GM12878 (cell line): ENCODE data around the gene NODAL.

Source experiments
- CREB1 ChIP-seq: IDR thresholded peaks from 2 replicates; pipeline ENCODE4 v1.6.1; 2012; ENCODE audit warnings: low read depth, mild to moderate bottlenecking, inconsistent platforms
- KDM1A ChIP-seq: fragments of 200-600 bp; sonication (generic); IDR thresholded peaks from 2 replicates; pipeline ENCODE4 v1.6.1; 2016; ENCODE audit warnings: borderline replicate concordance
- NFIC ChIP-seq: IDR thresholded peaks from 2 replicates; pipeline ENCODE4 v1.6.1; 2012; ENCODE audit warnings: low read depth, mild to moderate bottlenecking, inconsistent platforms, low read length, moderate library complexity
- POLR2AphosphoS5 ChIP-seq: IDR thresholded peaks from 2 replicates; pipeline ENCODE4 v1.6.1; 2011; ENCODE audit warnings: mild to moderate bottlenecking, low read length, inconsistent platforms
- RAD51 ChIP-seq: fragments of 450-650 bp; IDR thresholded peaks from 2 replicates; pipeline ENCODE4 v1.6.1; 2016; ENCODE audit warnings: moderate library complexity, mild to moderate bottlenecking, inconsistent platforms
- RBBP5 ChIP-seq: fragments of 200-600 bp; sonication (generic); conservative IDR thresholded peaks from 2 replicates; pipeline ENCODE4 v1.6.1; 2016
- TCF12 ChIP-seq: IDR thresholded peaks from 2 replicates; pipeline ENCODE4 v1.6.1; 2011; ENCODE audit warnings: low read depth, mild to moderate bottlenecking, low read length
- TF ChIP-seq, protein P1 (sequence below), 3 experiments: IDR thresholded peaks in 2 of 3; conservative IDR thresholded peaks in 1 of 3; 2 replicates each; pipeline ENCODE4 v1.5.1; 2011; ENCODE audit warnings: low read depth in 3 of 3, low read length in 3 of 3, mild to moderate bottlenecking in 3 of 3, control low read depth in 2 of 3, moderate library complexity in 2 of 3, inconsistent platforms in 1 of 3, mixed read lengths in 1 of 3; ENCODE audit not compliant: control insufficient read depth in 2 of 3, insufficient read depth in 1 of 3; ENCODE audit errors: extremely low read depth in 1 of 3
- TF ChIP-seq, protein P2 (sequence below): fragments of 450-650 bp; IDR thresholded peaks from 2 replicates; pipeline ENCODE4 v1.6.1; 2016; ENCODE audit warnings: mild to moderate bottlenecking, moderate library complexity, borderline replicate concordance
- TF ChIP-seq, protein P3 (sequence below): IDR thresholded peaks from 2 replicates; pipeline ENCODE4 v1.6.1; 2012; ENCODE audit warnings: low read depth, low read length, improper control_type of control experiment

DNA sequence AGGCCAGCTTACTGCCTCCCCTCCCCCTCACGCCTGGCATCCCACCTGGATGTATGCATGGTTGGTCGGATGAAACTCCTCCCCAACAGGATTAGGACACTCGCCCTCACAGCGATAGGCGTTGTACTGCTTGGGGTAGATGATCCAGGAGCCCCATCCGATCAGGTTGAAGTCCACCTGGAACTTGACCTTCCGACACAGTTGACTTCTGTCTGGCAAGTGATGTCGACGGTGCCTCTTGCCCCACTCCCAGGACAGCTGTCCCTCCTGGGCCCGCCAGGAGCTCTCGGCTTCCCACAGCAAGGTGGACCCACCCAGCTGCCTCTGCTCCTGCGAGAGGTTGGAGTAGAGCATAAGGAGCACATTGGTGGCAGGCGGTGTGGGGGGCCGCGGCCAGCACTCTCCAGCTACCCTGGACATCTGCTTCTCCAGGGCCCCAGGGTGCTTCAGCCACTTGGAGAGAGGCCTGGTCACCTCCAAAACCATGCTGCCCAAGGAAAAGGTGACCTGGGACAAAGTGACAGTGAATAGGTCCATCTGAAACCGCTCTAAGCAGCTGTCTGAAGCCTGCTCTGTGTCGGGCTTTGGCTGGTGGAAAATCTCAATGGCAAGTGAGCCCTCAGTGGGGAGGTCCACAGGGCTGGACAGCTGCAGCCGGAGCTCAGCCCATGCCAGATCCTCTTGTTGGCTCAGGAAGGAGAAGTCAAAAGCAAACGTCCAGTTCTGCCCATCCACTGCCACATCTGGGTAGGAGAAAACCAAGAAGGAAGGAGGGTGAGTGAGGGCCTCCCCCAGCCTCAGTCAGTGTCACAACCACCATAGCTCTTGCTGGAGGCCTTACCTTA, 6.0 kb downstream of the NODAL start:
- TF ChIP-seq, protein P1, sequence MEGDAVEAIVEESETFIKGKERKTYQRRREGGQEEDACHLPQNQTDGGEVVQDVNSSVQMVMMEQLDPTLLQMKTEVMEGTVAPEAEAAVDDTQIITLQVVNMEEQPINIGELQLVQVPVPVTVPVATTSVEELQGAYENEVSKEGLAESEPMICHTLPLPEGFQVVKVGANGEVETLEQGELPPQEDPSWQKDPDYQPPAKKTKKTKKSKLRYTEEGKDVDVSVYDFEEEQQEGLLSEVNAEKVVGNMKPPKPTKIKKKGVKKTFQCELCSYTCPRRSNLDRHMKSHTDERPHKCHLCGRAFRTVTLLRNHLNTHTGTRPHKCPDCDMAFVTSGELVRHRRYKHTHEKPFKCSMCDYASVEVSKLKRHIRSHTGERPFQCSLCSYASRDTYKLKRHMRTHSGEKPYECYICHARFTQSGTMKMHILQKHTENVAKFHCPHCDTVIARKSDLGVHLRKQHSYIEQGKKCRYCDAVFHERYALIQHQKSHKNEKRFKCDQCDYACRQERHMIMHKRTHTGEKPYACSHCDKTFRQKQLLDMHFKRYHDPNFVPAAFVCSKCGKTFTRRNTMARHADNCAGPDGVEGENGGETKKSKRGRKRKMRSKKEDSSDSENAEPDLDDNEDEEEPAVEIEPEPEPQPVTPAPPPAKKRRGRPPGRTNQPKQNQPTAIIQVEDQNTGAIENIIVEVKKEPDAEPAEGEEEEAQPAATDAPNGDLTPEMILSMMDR (IDR thresholded peaks at IDR 0.05 in 2 of 3, conservative IDR thresholded peaks at IDR 0.05 in 1 of 3; ENCODE audit: control insufficient read depth in 2 of 3, extremely low read depth in 1 of 3, insufficient read depth in 1 of 3, low read depth in 3 of 3, low read length in 3 of 3) = no peak
- no peak for TF ChIP-seq RBBP5
- TF ChIP-seq TCF12 = no peak
- TF ChIP-seq, protein P2, sequence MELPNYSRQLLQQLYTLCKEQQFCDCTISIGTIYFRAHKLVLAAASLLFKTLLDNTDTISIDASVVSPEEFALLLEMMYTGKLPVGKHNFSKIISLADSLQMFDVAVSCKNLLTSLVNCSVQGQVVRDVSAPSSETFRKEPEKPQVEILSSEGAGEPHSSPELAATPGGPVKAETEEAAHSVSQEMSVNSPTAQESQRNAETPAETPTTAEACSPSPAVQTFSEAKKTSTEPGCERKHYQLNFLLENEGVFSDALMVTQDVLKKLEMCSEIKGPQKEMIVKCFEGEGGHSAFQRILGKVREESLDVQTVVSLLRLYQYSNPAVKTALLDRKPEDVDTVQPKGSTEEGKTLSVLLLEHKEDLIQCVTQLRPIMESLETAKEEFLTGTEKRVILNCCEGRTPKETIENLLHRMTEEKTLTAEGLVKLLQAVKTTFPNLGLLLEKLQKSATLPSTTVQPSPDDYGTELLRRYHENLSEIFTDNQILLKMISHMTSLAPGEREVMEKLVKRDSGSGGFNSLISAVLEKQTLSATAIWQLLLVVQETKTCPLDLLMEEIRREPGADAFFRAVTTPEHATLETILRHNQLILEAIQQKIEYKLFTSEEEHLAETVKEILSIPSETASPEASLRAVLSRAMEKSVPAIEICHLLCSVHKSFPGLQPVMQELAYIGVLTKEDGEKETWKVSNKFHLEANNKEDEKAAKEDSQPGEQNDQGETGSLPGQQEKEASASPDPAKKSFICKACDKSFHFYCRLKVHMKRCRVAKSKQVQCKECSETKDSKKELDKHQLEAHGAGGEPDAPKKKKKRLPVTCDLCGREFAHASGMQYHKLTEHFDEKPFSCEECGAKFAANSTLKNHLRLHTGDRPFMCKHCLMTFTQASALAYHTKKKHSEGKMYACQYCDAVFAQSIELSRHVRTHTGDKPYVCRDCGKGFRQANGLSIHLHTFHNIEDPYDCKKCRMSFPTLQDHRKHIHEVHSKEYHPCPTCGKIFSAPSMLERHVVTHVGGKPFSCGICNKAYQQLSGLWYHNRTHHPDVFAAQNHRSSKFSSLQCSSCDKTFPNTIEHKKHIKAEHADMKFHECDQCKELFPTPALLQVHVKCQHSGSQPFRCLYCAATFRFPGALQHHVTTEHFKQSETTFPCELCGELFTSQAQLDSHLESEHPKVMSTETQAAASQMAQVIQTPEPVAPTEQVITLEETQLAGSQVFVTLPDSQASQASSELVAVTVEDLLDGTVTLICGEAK = no peak
- TF ChIP-seq, protein P3, sequence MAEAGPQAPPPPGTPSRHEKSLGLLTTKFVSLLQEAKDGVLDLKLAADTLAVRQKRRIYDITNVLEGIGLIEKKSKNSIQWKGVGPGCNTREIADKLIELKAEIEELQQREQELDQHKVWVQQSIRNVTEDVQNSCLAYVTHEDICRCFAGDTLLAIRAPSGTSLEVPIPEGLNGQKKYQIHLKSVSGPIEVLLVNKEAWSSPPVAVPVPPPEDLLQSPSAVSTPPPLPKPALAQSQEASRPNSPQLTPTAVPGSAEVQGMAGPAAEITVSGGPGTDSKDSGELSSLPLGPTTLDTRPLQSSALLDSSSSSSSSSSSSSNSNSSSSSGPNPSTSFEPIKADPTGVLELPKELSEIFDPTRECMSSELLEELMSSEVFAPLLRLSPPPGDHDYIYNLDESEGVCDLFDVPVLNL = no peak
- TF ChIP-seq POLR2AphosphoS5 = no peak
- no peak for TF ChIP-seq CREB1
- TF ChIP-seq RAD51 = no peak
- TF ChIP-seq NFIC = no peak
- no peak for TF ChIP-seq KDM1A
